ENCODE data around the gene CDK17. TPM values are rescaled to one million over a fixed set of nuclear protein-coding genes. Genes with fewer than 3 reads are reported as not detected.

Gene CDK17
- total and polyA plus RNA-seq, 2 donors = 16.7 to 127 TPM

- Histone ChIP-seq H3K27ac (ENCODE audit: low read depth) (no peak overlapping the region), H3K4me1 (ENCODE audit: insufficient read depth) (no peaks in the 10 kb centered on the region), H3K4me3 (ENCODE audit: low read depth, low read length) (no peak overlapping the region), H3K36me3 (ENCODE audit: insufficient read depth) (peaks cover 2% of the 10 kb centered on the region)
- WGBS = 91% methylated on average over 3 of the region's 3 CpGs
- no peak for DNase-seq (ENCODE audit: extremely low spot score)
Measured at GRCh38 chr12:96260644-96261043, 139.6 kb downstream of the CDK17 start.

GRCh38 chr12:96260231-96260630, 140.0 kb downstream of the CDK17 start:
- Histone ChIP-seq H3K4me1 (ENCODE audit: insufficient read depth) (no peaks in the 10 kb centered on the region), H3K4me3 (ENCODE audit: low read depth, low read length) (no peak overlapping the region), H3K36me3 (ENCODE audit: insufficient read depth) (peaks cover 2% of the 10 kb centered on the region), H3K27ac (ENCODE audit: low read depth) (no peak overlapping the region)
- 95% methylated on average over 2 of the region's 2 CpGs for WGBS
- DNase-seq (ENCODE audit: extremely low spot score) = no peak

GRCh38 chr12:96258104-96258961, 141.9 kb downstream of the CDK17 start:
- Histone ChIP-seq H3K4me3 (ENCODE audit: low read depth, low read length) (no peak overlapping the region), H3K36me3 (ENCODE audit: insufficient read depth) (peaks cover 2% of the 10 kb centered on the region), H3K4me1 (ENCODE audit: insufficient read depth) (no peaks in the 10 kb centered on the region), H3K27ac (ENCODE audit: low read depth) (no peak overlapping the region)
- no peak for DNase-seq (ENCODE audit: extremely low spot score)
- 29% methylated on average over 8 of the region's 8 CpGs for WGBS

DNA sequence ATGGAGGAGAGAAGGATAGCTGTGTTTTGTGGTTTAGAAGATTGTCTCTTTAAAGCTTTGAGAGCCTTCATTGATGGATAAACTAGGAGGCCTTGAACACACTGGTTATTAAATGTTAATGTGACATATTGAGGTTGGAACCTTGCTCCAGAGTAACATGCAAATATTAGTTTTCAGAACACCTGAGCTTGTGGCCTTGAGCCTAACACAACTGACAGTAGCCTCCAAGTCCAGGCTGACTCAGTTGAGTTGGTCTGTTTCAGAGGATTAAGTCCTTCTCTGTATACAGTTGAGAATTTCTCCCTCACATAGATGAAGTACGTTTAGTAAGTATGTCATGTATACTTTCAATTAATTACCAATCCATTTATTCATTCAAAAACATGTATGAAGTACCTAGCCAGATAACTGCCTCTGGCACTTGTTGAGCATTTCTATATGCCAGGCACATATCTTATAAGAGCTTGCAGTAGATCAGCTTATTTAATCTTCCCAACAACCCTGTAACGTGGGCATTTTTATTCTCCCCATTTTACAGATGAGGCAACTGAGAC, 142.6 kb downstream of the CDK17 start:
- Histone ChIP-seq H3K4me1 (ENCODE audit: insufficient read depth) (no peaks in the 10 kb centered on the region), H3K27ac (ENCODE audit: low read depth) (no peak overlapping the region), H3K4me3 (ENCODE audit: low read depth, low read length) (no peak overlapping the region), H3K36me3 (ENCODE audit: insufficient read depth) (peaks cover 2% of the 10 kb centered on the region)
- no peak for DNase-seq (ENCODE audit: extremely low spot score)
- 81% methylated on average over 2 of the region's 2 CpGs for WGBS

GRCh38 chr12:96256672-96257361, 143.4 kb downstream of the CDK17 start:
- 77% methylated on average over 7 of the region's 7 CpGs for WGBS
- H3K4me1 ChIP-seq (ENCODE audit: insufficient read depth) = no peaks in the 10 kb centered on the region
- H3K36me3 ChIP-seq (ENCODE audit: insufficient read depth) = peaks cover 2% of the 10 kb centered on the region
- H3K27ac ChIP-seq (ENCODE audit: low read depth) = no peak overlapping the region
- H3K4me3 ChIP-seq (ENCODE audit: low read depth, low read length) = no peak overlapping the region
- DNase-seq (ENCODE audit: extremely low spot score) = no peak

DNA sequence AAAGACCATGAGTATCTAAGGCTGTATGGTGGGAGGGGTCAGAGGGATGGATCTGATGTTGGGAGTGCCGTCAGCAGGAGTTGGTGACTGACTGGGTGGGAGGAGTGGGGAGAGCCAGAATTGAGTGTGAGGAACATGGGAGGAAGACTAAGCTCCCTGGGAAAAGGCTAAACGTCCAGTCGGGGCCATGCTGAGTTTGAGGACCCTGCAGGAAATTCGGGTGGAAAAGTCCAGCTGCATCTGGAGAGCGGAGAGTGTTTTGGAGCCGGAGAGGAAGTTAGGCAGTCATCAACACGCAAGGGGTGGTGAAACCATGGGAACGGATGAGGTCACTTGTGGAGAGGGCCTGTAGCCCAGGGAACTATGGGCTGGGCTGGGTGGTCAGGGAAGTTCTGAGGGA, 145.2 kb downstream of the CDK17 start:
- no peak overlapping the region for H3K27ac ChIP-seq (ENCODE audit: low read depth)
- H3K4me1 ChIP-seq (ENCODE audit: insufficient read depth) = no peaks in the 10 kb centered on the region

GRCh38 chr12:96250119-96250685, 150.0 kb downstream of the CDK17 start:
- no peak overlapping the region for H3K4me3 ChIP-seq (ENCODE audit: low read depth, low read length)
- no peak for DNase-seq (ENCODE audit: extremely low spot score)
- no peak overlapping the region for H3K27ac ChIP-seq (ENCODE audit: low read depth)
- H3K36me3 ChIP-seq (ENCODE audit: insufficient read depth) = no peaks in the 10 kb centered on the region
- H3K4me1 ChIP-seq (ENCODE audit: insufficient read depth) = no peaks in the 10 kb centered on the region
- 87% methylated on average over 7 of the region's 7 CpGs for WGBS

More for the DNA sequence above, 145.2 kb downstream of the CDK17 start:
- WGBS = 70% methylated on average over 8 of the region's 8 CpGs
- DNase-seq (ENCODE audit: extremely low spot score) = no peak
- Histone ChIP-seq H3K4me3 (ENCODE audit: low read depth, low read length) (no peak overlapping the region), H3K36me3 (ENCODE audit: insufficient read depth) (peaks cover 2% of the 10 kb centered on the region)

- 58% methylated on average over 16 of the region's 16 CpGs for WGBS
- DNase-seq (ENCODE audit: extremely low spot score) = no peak
- H3K27ac ChIP-seq (ENCODE audit: low read depth) = no peak overlapping the region
- H3K36me3 ChIP-seq (ENCODE audit: insufficient read depth) = no peaks in the 10 kb centered on the region
- H3K4me3 ChIP-seq (ENCODE audit: low read depth, low read length) = no peak overlapping the region
- H3K4me1 ChIP-seq (ENCODE audit: insufficient read depth) = no peaks in the 10 kb centered on the region
Measured at GRCh38 chr12:96249196-96250118, 150.8 kb downstream of the CDK17 start.

DNA sequence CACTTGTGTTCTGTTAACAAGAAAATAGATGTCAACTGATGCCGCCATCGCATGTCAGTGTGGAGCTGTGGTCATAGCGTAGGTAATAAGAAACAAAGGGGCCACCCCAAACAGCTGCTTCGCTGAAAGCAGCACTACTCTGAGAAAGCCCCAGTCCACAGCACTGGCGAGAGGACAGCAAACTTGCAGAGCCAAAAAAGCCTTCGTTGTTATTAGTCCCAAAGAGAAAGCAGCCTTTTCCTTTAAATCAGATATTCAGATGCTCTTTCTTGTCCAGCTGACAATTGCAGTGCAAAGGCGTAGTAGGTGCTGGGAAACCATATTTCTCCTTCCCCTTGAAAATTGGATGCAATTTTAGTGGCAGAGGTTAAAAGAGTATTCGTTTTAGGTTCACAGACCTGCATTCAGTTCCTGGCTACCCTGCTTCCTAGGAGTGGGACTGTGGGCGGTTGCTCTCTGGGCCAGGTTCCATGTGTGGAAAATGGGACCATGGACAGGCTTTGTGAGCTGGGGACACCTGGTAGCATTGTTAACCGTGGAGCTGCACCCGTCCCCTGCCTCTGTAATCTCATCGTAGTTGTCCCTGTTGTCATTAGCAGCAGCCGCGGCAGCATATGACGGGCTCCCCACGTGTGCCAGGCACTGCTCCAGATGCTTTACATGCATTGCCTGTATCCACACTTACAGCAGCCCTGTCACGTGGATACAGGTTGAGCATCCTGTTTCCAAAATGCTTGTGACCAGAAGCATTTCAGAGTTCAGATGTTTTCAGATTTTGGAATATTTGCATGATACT, 151.9 kb downstream of the CDK17 start:
- DNase-seq (ENCODE audit: extremely low spot score) = no peak
- Histone ChIP-seq H3K4me1 (ENCODE audit: insufficient read depth) (no peaks in the 10 kb centered on the region), H3K4me3 (ENCODE audit: low read depth, low read length) (no peak overlapping the region), H3K27ac (ENCODE audit: low read depth) (no peak overlapping the region), H3K36me3 (ENCODE audit: insufficient read depth) (no peaks in the 10 kb centered on the region)
- 87% methylated on average over 17 of the region's 17 CpGs for WGBS

DNA sequence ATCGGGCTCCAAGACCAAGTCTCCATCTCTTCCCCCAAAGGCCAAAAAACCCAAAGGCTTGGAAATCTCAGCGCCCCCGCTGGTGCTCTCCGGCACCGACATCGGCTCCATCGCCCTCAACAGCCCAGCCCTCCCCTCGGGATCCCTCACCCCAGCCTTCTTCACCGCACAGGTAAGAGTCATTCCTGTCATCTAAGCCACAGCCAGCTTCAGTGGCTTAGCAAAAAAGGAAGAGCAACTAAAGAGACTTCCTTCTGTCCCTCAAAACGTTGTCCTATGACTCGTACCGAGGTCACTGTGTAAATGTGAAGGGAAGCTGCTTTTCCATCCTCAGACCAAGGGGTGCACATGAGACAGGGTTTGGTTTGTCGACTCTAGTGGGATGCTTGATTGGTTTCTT, 152.7 kb downstream of the CDK17 start:
- DNase-seq (ENCODE audit: extremely low spot score) = no peak
- H3K27ac ChIP-seq (ENCODE audit: low read depth) = no peak overlapping the region
- WGBS = 90% methylated on average over 13 of the region's 13 CpGs
- H3K4me1 ChIP-seq (ENCODE audit: insufficient read depth) = no peaks in the 10 kb centered on the region
- no peaks in the 10 kb centered on the region for H3K36me3 ChIP-seq (ENCODE audit: insufficient read depth)
- H3K4me3 ChIP-seq (ENCODE audit: low read depth, low read length) = no peak overlapping the region

- 95% methylated on average over 36 of the region's 36 CpGs for WGBS
- Histone ChIP-seq H3K4me3 (ENCODE audit: low read depth, low read length) (no peak overlapping the region), H3K4me1 (ENCODE audit: insufficient read depth) (no peaks in the 10 kb centered on the region), H3K36me3 (ENCODE audit: insufficient read depth) (no peaks in the 10 kb centered on the region), H3K27ac (ENCODE audit: low read depth) (no peak overlapping the region)
- DNase-seq (ENCODE audit: extremely low spot score) = no peak
Measured at GRCh38 chr12:96246926-96247505, 153.2 kb downstream of the CDK17 start.

DNA sequence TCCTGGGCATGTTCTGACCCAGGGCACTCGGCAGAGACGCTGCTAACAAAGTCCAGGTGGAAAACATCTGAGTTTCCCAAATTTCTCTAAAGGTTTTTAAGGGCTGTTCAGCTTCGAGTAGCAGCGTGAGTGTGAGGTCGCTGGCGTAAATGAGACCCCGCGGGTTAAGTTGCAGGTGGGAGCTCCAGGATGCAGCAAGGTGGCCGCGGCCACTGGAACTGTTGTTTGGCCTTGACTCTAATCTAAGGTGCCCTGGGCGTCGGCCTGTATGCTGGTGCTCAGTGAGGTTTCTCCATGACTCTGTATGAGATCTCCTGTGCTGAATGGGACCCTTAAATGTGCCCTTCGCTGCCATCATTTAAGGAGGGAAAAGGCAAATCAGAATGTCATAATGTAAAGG, 155.4 kb downstream of the CDK17 start:
- Histone ChIP-seq H3K4me3 (ENCODE audit: low read depth, low read length) (no peak overlapping the region), H3K27ac (ENCODE audit: low read depth) (no peak overlapping the region), H3K36me3 (ENCODE audit: insufficient read depth) (no peaks in the 10 kb centered on the region), H3K4me1 (ENCODE audit: insufficient read depth) (no peaks in the 10 kb centered on the region)
- 84% methylated on average over 13 of the region's 13 CpGs for WGBS
- no peak for DNase-seq (ENCODE audit: extremely low spot score)
